Transverse colon (tissue), 4 donors: ENCODE data around the gene JPH2. TPM values are rescaled to one million over a fixed set of nuclear protein-coding genes. Genes with fewer than 3 reads are reported as not detected.

Experiments
- DNase-seq: peaks from one replicate; pipeline ENCODE4 v3.0.0-alpha.2; 2019
- H3K27ac ChIP-seq, 4 donors: fragments of 200-600 bp; sonication (generic); 2 replicates each; pipeline ENCODE4 v1.5.1; 2016 to 2018; ENCODE audit warnings: inconsistent platforms in 4 of 4
- H3K27me3 ChIP-seq: fragments of 200-600 bp; sonication (generic); 2 replicates; pipeline ENCODE4 v1.5.1; 2017; ENCODE audit warnings: inconsistent platforms
- H3K36me3 ChIP-seq, 4 donors: fragments of 200-600 bp; sonication (generic); 2 replicates each; pipeline ENCODE4 v1.5.1; 2017 to 2019; ENCODE audit warnings: inconsistent platforms in 4 of 4
- H3K4me1 ChIP-seq, 4 donors: fragments of 200-600 bp; sonication (generic); 2 replicates each; pipeline ENCODE4 v1.5.1; 2017 to 2020; ENCODE audit warnings: inconsistent platforms in 4 of 4
- H3K4me3 ChIP-seq, 4 donors: fragments of 200-600 bp; sonication (generic); 1 replicate in 1 of 4; 2 replicates in 3 of 4; pipeline versions ENCODE4 v1.5.1 to v1.6.1; 2017 to 2019; ENCODE audit warnings: inconsistent platforms in 4 of 4
- H3K9me3 ChIP-seq, 2 donors: fragments of 200-600 bp; sonication (generic); 2 replicates each; pipeline ENCODE4 v1.5.1; 2017 to 2019; ENCODE audit warnings: inconsistent platforms in 2 of 2
- CTCF ChIP-seq, 5 experiments: fragments of 200-600 bp in 3 of 5; fragments of 450-650 bp in 2 of 5; sonication (generic) in 3 of 5; IDR thresholded peaks; 1 replicate in 2 of 5; 2 replicates in 3 of 5; pipeline ENCODE4 v1.5.1; 2016 to 2017; ENCODE audit warnings: antibody characterized with exemption in 5 of 5, inconsistent platforms in 3 of 5, mild to moderate bottlenecking in 2 of 5, moderate library complexity in 1 of 5
- EP300 ChIP-seq: sonication (generic); formaldehyde crosslinking; IDR thresholded peaks from one replicate; pipeline ENCODE4 v1.6.1; 2017; ENCODE audit warnings: antibody characterized with exemption, low read depth
- POLR2A ChIP-seq: fragments of 450-650 bp; IDR thresholded peaks from one replicate; pipeline ENCODE4 v1.6.1; 2016; ENCODE audit warnings: antibody characterized with exemption, mild to moderate bottlenecking, moderate library complexity
- POLR2AphosphoS5 ChIP-seq, 3 donors: sonication (generic); formaldehyde crosslinking; IDR thresholded peaks; one replicate each; pipeline ENCODE4 v1.6.1; 2016; ENCODE audit warnings: antibody characterized with exemption in 3 of 3
- WGBS, 2 donors: methylation state at CpG; one replicate each; pipeline ENCODE4 v1.1.5; 2018; ENCODE audit warnings: low coverage in 1 of 2; 5-methylcytosine and 5-hydroxymethylcytosine counted together
- in situ Hi-C, 4 donors: fragments of 200-750 bp; cut with MboI; loops; one replicate each; pipeline versions ENCODE4 v1.15.0 to v1.15.1; 2017; ENCODE audit warnings: low sequenced_read_pairs in 3 of 4, low pct_ligation_motif_present in 1 of 4, low pct_unique_long_range_greater_than_20kb in 1 of 4
- intact Hi-C: fragments of 100-400 bp; cut with DNase I; formaldehyde crosslinking; loops from one replicate; pipeline ENCODE4 v1.15.1; 2023; ENCODE audit warnings: low total_unique reads
- total RNA-seq, 4 donors: library from RNA; depleted of rRNA; stranded (reverse); fragments of >200 nt; gene quantifications; one replicate each; pipeline ENCODE4 v1.1.0, GENCODE V29; 2016

Gene JPH2
- total RNA-seq, 4 donors from 2014 or later: 9.8 to 216 (median 18.3) TPM

GRCh38 chr20:44143936-44144335 lies 43.1 kb downstream of the JPH2 start:
- 73 to 89% methylated on average over 7 to 10 of the region's 10 CpGs for WGBS, 2 donors
- Histone ChIP-seq H3K36me3 (no peaks in the 10 kb centered on the region), H3K9me3 (no peaks in the 10 kb centered on the region), H3K27ac (peak overlapping the region; percentile 67 to 84 (median 79)), H3K27me3 (no peaks in the 10 kb centered on the region), H3K4me3 (no peak overlapping the region), H3K4me1 (peaks cover 0 to 8% (median 3%) of the 10 kb centered on the region in 4 donors)
- intact Hi-C loops (no loop called here), in situ Hi-C loops (no loop called here)
- TF ChIP-seq POLR2AphosphoS5 (IDR thresholded peaks at IDR 0.05) (peak in 1 of 3 donors; percentile 11), EP300 (no peak)
- DNase-seq: no peak

- Histone ChIP-seq H3K4me1 (peaks cover 0 to 8% (median 4%) of the 10 kb centered on the region in 4 donors), H3K27ac (peak overlapping the region; percentile 67 to 84 (median 79)), H3K9me3 (no peaks in the 10 kb centered on the region), H3K4me3 (no peak overlapping the region), H3K36me3 (no peaks in the 10 kb centered on the region), H3K27me3 (peaks cover 4% of the 10 kb centered on the region)
- TF ChIP-seq CTCF (IDR thresholded peaks at IDR 0.05) (no peak), POLR2A (no peak), POLR2AphosphoS5 (IDR thresholded peaks at IDR 0.05) (no peak), EP300 (no peak)
- intact Hi-C loops: no loop called here
- in situ Hi-C loops: no loop called here
- 46% methylated on average over 8 of the region's 8 CpGs; no CpG with 5 or more reads in 1 of the 2 donors for WGBS, 2 donors
- no peak for DNase-seq
Measured at GRCh38 chr20:44142413-44142812, 44.6 kb downstream of the JPH2 start.

- peak overlapping the region; percentile 67 to 84 (median 79) for H3K27ac ChIP-seq
- WGBS, 2 donors: 79% methylated on average over 6 of the region's 6 CpGs; no CpG with 5 or more reads in 1 of the 2 donors
- H3K9me3 ChIP-seq: no peaks in the 10 kb centered on the region
- DNase-seq: no peak
- H3K27me3 ChIP-seq: peaks cover 9% of the 10 kb centered on the region
- no peak overlapping the region for H3K4me3 ChIP-seq
- in situ Hi-C loops: no loop called here
- H3K4me1 ChIP-seq: peaks cover 0 to 8% (median 4%) of the 10 kb centered on the region in 4 donors
- intact Hi-C loops: no loop called here
- TF ChIP-seq EP300 (no peak), POLR2A (no peak), POLR2AphosphoS5 (IDR thresholded peaks at IDR 0.05) (no peak), CTCF (IDR thresholded peaks at IDR 0.05) (no peak)
- no peaks in the 10 kb centered on the region for H3K36me3 ChIP-seq
Measured at GRCh38 chr20:44141873-44142272, 45.1 kb downstream of the JPH2 start.

- peaks cover 0 to 6% (median 1%) of the 10 kb centered on the region in 4 donors for H3K4me1 ChIP-seq
- TF ChIP-seq EP300: no peak
- TF ChIP-seq POLR2AphosphoS5 (IDR thresholded peaks at IDR 0.05): no peak
- no peak for TF ChIP-seq POLR2A
- TF ChIP-seq CTCF (IDR thresholded peaks at IDR 0.05): no peak
- peaks cover 9% of the 10 kb centered on the region for H3K27me3 ChIP-seq
- intact Hi-C loops: loop anchor here (5.0 kb wide), 1 partner anchor 48 kb away; the partner anchor contains the start of gene JPH2
- H3K4me3 ChIP-seq: no peak overlapping the region
- H3K27ac ChIP-seq: peak overlapping the region; percentile 81 to 89 (median 82)
- no peaks in the 10 kb centered on the region for H3K9me3 ChIP-seq
- no peaks in the 10 kb centered on the region for H3K36me3 ChIP-seq
- in situ Hi-C loops: no loop called here
- DNase-seq: no peak
- WGBS, 2 donors: 64 to 71% methylated on average over 1 to 10 of the region's 10 CpGs
Measured at GRCh38 chr20:44138867-44139266, 48.1 kb downstream of the JPH2 start.
